ENCODE data around the gene COX4I1. TPM values are rescaled to one million over a fixed set of nuclear protein-coding genes. Genes with fewer than 3 reads are reported as not detected.

Gene COX4I1
- total RNA-seq, 1 experiment from 2014 or later = 554 TPM

GRCh38 chr16:85759631-85760419 is 39.7 kb upstream of the COX4I1 start:
- Histone ChIP-seq H3K36me3 (ENCODE audit: insufficient read depth, low read length, poor library complexity, severe bottlenecking) (no peaks in the 10 kb centered on the region), H3K4me3 (ENCODE audit: low read depth, low read length, poor library complexity, severe bottlenecking) (no peak overlapping the region), H3K4me1 (ENCODE audit: insufficient read depth, low read length, poor library complexity, severe bottlenecking) (peaks cover 19% of the 10 kb centered on the region), H3K9me3 (ENCODE audit: low read depth, low read length, poor library complexity, severe bottlenecking) (no peaks in the 10 kb centered on the region), H3K27me3 (replicated peaks; ENCODE audit: insufficient read depth, low read depth, low read length, poor library complexity) (no peaks in the 10 kb centered on the region), H3K27ac (ENCODE audit: low read depth, low read length, poor library complexity, severe bottlenecking) (no peak overlapping the region)
- peak; percentile 57 for TF ChIP-seq CTCF (conservative IDR thresholded peaks at IDR 0.05; ENCODE audit: low read depth, low read length)
- no peak for TF ChIP-seq EZH2 (IDR thresholded peaks at IDR 0.05; ENCODE audit: borderline replicate concordance, low read depth, low read length, poor library complexity, severe bottlenecking)
- BruUV-seq (replicated peaks) = no TSS peak
- intact Hi-C loops (cut with micrococcal nuclease; ENCODE audit: unreplicated experiment) = no loop called here
- DNase-seq (ENCODE audit: low spot score) = no peak
- POLR2A ChIA-PET (ENCODE audit: low non-redundant PET) = interaction anchor here (0.7 kb wide), 1 partner anchor 184 kb away, joined by 3 read pairs; no protein-coding TSS in a partner anchor
- CTCF ChIA-PET = no interaction called here

- ChIA-PET CTCF (no interaction called here), POLR2A (ENCODE audit: low non-redundant PET) (no interaction called here)
- no TSS peak for BruUV-seq (replicated peaks)
- no peaks in the 10 kb centered on the region for H3K27me3 ChIP-seq (replicated peaks; ENCODE audit: insufficient read depth, low read depth, low read length, poor library complexity)
- no peak overlapping the region for H3K4me3 ChIP-seq (ENCODE audit: low read depth, low read length, poor library complexity, severe bottlenecking)
- peak; percentile 43 for DNase-seq (ENCODE audit: low spot score)
- intact Hi-C loops (cut with micrococcal nuclease; ENCODE audit: unreplicated experiment) = no loop called here
- no peaks in the 10 kb centered on the region for H3K9me3 ChIP-seq (ENCODE audit: low read depth, low read length, poor library complexity, severe bottlenecking)
- peaks cover 9% of the 10 kb centered on the region for H3K4me1 ChIP-seq (ENCODE audit: insufficient read depth, low read length, poor library complexity, severe bottlenecking)
- no peak overlapping the region for H3K27ac ChIP-seq (ENCODE audit: low read depth, low read length, poor library complexity, severe bottlenecking)
- no peaks in the 10 kb centered on the region for H3K36me3 ChIP-seq (ENCODE audit: insufficient read depth, low read length, poor library complexity, severe bottlenecking)
- TF ChIP-seq CTCF (conservative IDR thresholded peaks at IDR 0.05; ENCODE audit: low read depth, low read length) (no peak), EZH2 (IDR thresholded peaks at IDR 0.05; ENCODE audit: borderline replicate concordance, low read depth, low read length, poor library complexity, severe bottlenecking) (no peak)
Observed at GRCh38 chr16:85761861-85762260, 37.6 kb upstream of the COX4I1 start.

GRCh38 chr16:85762970-85763369 is 36.5 kb upstream of the COX4I1 start:
- POLR2A ChIA-PET (ENCODE audit: low non-redundant PET) = no interaction called here
- no TSS peak for BruUV-seq (replicated peaks)
- peaks cover 9% of the 10 kb centered on the region for H3K4me1 ChIP-seq (ENCODE audit: insufficient read depth, low read length, poor library complexity, severe bottlenecking)
- intact Hi-C loops (cut with micrococcal nuclease; ENCODE audit: unreplicated experiment) = no loop called here
- no peaks in the 10 kb centered on the region for H3K36me3 ChIP-seq (ENCODE audit: insufficient read depth, low read length, poor library complexity, severe bottlenecking)
- DNase-seq (ENCODE audit: low spot score) = no peak
- CTCF ChIA-PET = no interaction called here
- no peaks in the 10 kb centered on the region for H3K27me3 ChIP-seq (replicated peaks; ENCODE audit: insufficient read depth, low read depth, low read length, poor library complexity)
- H3K4me3 ChIP-seq (ENCODE audit: low read depth, low read length, poor library complexity, severe bottlenecking) = no peak overlapping the region
- no peaks in the 10 kb centered on the region for H3K9me3 ChIP-seq (ENCODE audit: low read depth, low read length, poor library complexity, severe bottlenecking)
- no peak overlapping the region for H3K27ac ChIP-seq (ENCODE audit: low read depth, low read length, poor library complexity, severe bottlenecking)
- TF ChIP-seq EZH2 (IDR thresholded peaks at IDR 0.05; ENCODE audit: borderline replicate concordance, low read depth, low read length, poor library complexity, severe bottlenecking) = no peak

GRCh38 chr16:85763616-85764015 is 35.9 kb upstream of the COX4I1 start:
- CTCF ChIA-PET = no interaction called here
- Histone ChIP-seq H3K36me3 (ENCODE audit: insufficient read depth, low read length, poor library complexity, severe bottlenecking) (no peaks in the 10 kb centered on the region), H3K9me3 (ENCODE audit: low read depth, low read length, poor library complexity, severe bottlenecking) (no peaks in the 10 kb centered on the region), H3K27me3 (replicated peaks; ENCODE audit: insufficient read depth, low read depth, low read length, poor library complexity) (no peaks in the 10 kb centered on the region), H3K27ac (ENCODE audit: low read depth, low read length, poor library complexity, severe bottlenecking) (no peak overlapping the region), H3K4me1 (ENCODE audit: insufficient read depth, low read length, poor library complexity, severe bottlenecking) (peaks cover 9% of the 10 kb centered on the region), H3K4me3 (ENCODE audit: low read depth, low read length, poor library complexity, severe bottlenecking) (no peak overlapping the region)
- BruUV-seq (replicated peaks) = no TSS peak
- intact Hi-C loops (cut with micrococcal nuclease; ENCODE audit: unreplicated experiment) = no loop called here
- DNase-seq (ENCODE audit: low spot score) = no peak
- POLR2A ChIA-PET (ENCODE audit: low non-redundant PET) = no interaction called here
- no peak for TF ChIP-seq EZH2 (IDR thresholded peaks at IDR 0.05; ENCODE audit: borderline replicate concordance, low read depth, low read length, poor library complexity, severe bottlenecking)
- no peak for TF ChIP-seq CTCF (conservative IDR thresholded peaks at IDR 0.05; ENCODE audit: low read depth, low read length)

Data from A673 (cell line).